Measurements from ENCODE around the gene ST8SIA5. TPM values are rescaled to one million over a fixed set of nuclear protein-coding genes. Genes with fewer than 3 reads are reported as not detected.

The ST8SIA5 gene
- total and polyA plus RNA-seq, 10 of the 15 experiments (the other 5 are each of a cell fraction or from before 2014, with no cell fraction given) = 0.02 to 0.32 (median 0.12) TPM; not detected in 1

DNA sequence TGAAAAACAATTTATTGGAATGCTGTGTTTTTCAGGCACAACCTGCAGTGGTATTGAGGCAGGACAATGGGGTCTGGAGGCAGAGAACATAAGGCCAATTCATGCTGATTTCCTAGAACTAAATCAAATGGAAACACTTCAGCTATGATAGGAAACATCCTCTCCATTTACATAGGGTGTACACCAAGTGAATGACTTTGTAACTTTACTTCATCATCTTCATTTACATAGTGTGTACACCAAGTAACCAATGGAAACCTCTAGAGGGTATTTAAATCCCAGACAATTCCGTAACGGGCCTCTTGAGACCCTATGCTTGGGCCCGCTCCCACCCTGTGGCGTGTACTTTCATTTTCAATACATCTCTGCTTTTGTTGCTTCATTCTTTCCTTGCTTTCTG, 32.2 kb upstream of the ST8SIA5 start:
- Histone ChIP-seq H3K79me2 (ENCODE audit: control insufficient read depth, insufficient read depth, low read length) (no peaks in the 10 kb centered on the region), H3K4me2 (ENCODE audit: control insufficient read depth, insufficient read depth) (no peak overlapping the region), H3K9ac (ENCODE audit: control insufficient read depth, insufficient read depth, low read length) (no peak overlapping the region), H3K27ac (ENCODE audit: control insufficient read depth, insufficient read depth) (no peak overlapping the region), H3K4me3 (no peak overlapping the region), H3K27me3 (replicated peaks in 1 of 2; ENCODE audit: control insufficient read depth in 2 of 2, insufficient read depth in 2 of 2, low read length in 1 of 2) (no peaks in the 10 kb centered on the region), H2AFZ (ENCODE audit: control insufficient read depth, low read depth, low read length) (no peak overlapping the region), H4K20me1 (ENCODE audit: control insufficient read depth, insufficient read depth) (no peaks in the 10 kb centered on the region), H3K4me1 (ENCODE audit: control insufficient read depth, insufficient read depth, low read length) (0 out of 2 replicates have a peak, but pooled peaks cover 3% of the 10 kb centered on the region), H3K9me3 (replicated peaks; ENCODE audit: control insufficient read depth, insufficient read depth, low read length) (no peaks in the 10 kb centered on the region; the same call in 2 of the 3 replicates), H3K36me3 (ENCODE audit: control insufficient read depth in 2 of 2, insufficient read depth in 2 of 2, low read length in 1 of 2) (no peaks in the 10 kb centered on the region)
- in situ Hi-C loops (cut with MboI) = no loop called here
- TF ChIP-seq SIN3A (IDR thresholded peaks at IDR 0.05; ENCODE audit: low read depth, low read length) = no peak
- TF ChIP-seq ASH2L (IDR thresholded peaks at IDR 0.05; ENCODE audit: borderline replicate concordance, low read depth) = no peak
- no peak for TF ChIP-seq ZNF207 (IDR thresholded peaks at IDR 0.05; ENCODE audit: borderline replicate concordance)
- no peak for TF ChIP-seq EGR1 (IDR thresholded peaks at IDR 0.05; ENCODE audit: borderline replicate concordance in 1 of 2, low read depth in 2 of 2, low read length in 2 of 2)
- no peak for TF ChIP-seq SMC3 (IDR thresholded peaks at IDR 0.05; ENCODE audit: borderline replicate concordance, low read length)
- TF ChIP-seq IRF4 (IDR thresholded peaks at IDR 0.05; ENCODE audit: low read depth, low read length) = no peak
- TF ChIP-seq, protein P1, sequence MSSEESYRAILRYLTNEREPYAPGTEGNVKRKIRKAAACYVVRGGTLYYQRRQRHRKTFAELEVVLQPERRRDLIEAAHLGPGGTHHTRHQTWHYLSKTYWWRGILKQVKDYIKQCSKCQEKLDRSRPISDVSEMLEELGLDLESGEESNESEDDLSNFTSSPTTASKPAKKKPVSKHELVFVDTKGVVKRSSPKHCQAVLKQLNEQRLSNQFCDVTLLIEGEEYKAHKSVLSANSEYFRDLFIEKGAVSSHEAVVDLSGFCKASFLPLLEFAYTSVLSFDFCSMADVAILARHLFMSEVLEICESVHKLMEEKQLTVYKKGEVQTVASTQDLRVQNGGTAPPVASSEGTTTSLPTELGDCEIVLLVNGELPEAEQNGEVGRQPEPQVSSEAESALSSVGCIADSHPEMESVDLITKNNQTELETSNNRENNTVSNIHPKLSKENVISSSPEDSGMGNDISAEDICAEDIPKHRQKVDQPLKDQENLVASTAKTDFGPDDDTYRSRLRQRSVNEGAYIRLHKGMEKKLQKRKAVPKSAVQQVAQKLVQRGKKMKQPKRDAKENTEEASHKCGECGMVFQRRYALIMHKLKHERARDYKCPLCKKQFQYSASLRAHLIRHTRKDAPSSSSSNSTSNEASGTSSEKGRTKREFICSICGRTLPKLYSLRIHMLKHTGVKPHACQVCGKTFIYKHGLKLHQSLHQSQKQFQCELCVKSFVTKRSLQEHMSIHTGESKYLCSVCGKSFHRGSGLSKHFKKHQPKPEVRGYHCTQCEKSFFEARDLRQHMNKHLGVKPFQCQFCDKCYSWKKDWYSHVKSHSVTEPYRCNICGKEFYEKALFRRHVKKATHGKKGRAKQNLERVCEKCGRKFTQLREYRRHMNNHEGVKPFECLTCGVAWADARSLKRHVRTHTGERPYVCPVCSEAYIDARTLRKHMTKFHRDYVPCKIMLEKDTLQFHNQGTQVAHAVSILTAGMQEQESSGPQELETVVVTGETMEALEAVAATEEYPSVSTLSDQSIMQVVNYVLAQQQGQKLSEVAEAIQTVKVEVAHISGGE (CRISPR knock-in tag; IDR thresholded peaks at IDR 0.05) = no peak
- no peak for TF ChIP-seq FOXM1 (IDR thresholded peaks at IDR 0.05; ENCODE audit: low read depth, low read length)
- TF ChIP-seq ATF7 (IDR thresholded peaks at IDR 0.05; ENCODE audit: low read depth) = no peak
- no peak for TF ChIP-seq PAX5 (IDR thresholded peaks at IDR 0.05; ENCODE audit: borderline replicate concordance, low read depth, low read length)
- TF ChIP-seq TARDBP (IDR thresholded peaks at IDR 0.05; ENCODE audit: borderline replicate concordance) = no peak
- no peak for TF ChIP-seq EED (IDR thresholded peaks at IDR 0.05; ENCODE audit: low read depth)
- TF ChIP-seq HDGF (IDR thresholded peaks at IDR 0.05) = no peak
- TF ChIP-seq, protein P2, sequence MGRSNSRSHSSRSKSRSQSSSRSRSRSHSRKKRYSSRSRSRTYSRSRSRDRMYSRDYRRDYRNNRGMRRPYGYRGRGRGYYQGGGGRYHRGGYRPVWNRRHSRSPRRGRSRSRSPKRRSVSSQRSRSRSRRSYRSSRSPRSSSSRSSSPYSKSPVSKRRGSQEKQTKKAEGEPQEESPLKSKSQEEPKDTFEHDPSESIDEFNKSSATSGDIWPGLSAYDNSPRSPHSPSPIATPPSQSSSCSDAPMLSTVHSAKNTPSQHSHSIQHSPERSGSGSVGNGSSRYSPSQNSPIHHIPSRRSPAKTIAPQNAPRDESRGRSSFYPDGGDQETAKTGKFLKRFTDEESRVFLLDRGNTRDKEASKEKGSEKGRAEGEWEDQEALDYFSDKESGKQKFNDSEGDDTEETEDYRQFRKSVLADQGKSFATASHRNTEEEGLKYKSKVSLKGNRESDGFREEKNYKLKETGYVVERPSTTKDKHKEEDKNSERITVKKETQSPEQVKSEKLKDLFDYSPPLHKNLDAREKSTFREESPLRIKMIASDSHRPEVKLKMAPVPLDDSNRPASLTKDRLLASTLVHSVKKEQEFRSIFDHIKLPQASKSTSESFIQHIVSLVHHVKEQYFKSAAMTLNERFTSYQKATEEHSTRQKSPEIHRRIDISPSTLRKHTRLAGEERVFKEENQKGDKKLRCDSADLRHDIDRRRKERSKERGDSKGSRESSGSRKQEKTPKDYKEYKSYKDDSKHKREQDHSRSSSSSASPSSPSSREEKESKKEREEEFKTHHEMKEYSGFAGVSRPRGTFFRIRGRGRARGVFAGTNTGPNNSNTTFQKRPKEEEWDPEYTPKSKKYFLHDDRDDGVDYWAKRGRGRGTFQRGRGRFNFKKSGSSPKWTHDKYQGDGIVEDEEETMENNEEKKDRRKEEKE (IDR thresholded peaks at IDR 0.05) = no peak
- WGBS (ENCODE audit: insufficient coverage, insufficient replicate concordance, low lambda C conversion rate, missing lambda C conversion rate) = 36% methylated on average over 4 of the region's 4 CpGs
- ChIA-PET RAD21 (ENCODE audit: unreplicated experiment) (no interaction called here), POLR2A (no interaction called here), SMC1A (ENCODE audit: uncharacterized antibody, unreplicated experiment) (no interaction called here), CTCF (no interaction called here)
- no peak for DNase-seq (ENCODE audit: low read depth, low spot score)
- no peak for FAIRE-seq
- no TSS peak for BruUV-seq (replicated peaks)
- no peak for ATAC-seq
- intact Hi-C loops (cut with micrococcal nuclease; ENCODE audit: unreplicated experiment) = no loop called here
